Activated B cell treated with CpG ODN at 0.5 μM for 24 hours (primary cell): ENCODE results near the gene MEGF10. TPM values are rescaled to one million over a fixed set of nuclear protein-coding genes. Genes with fewer than 3 reads are reported as not detected.

ENCODE experiments used
- ATAC-seq: fragments of 200-7000 bp; cut with Tn5 transposase; one replicate; pipeline ENCODE4 v1.10.0; 2021; ENCODE audit warnings: low read depth, mild to moderate bottlenecking, moderate library complexity
- CTCF ChIA-PET: fragments of 350-600 bp; sonication (Branson Sonifier 250); formaldehyde crosslinking; loops from one replicate; lab custom pipeline; 2021; ENCODE audit warnings: antibody characterized with exemption; lab: Charles Lee
- POLR2A ChIA-PET: fragments of 350-600 bp; sonication (Branson Sonifier 250); formaldehyde crosslinking; loops from one replicate; lab custom pipeline; 2021; ENCODE audit warnings: antibody characterized with exemption; lab: Charles Lee
- DNase-seq: peaks from one replicate; pipeline ENCODE4 v3.0.0; 2022
- H3K27ac Mint-ChIP-seq: one replicate; pipeline ENCODE4 v1.8.0; 2020; ENCODE audit warnings: mixed read lengths
- H3K27me3 Mint-ChIP-seq: one replicate; pipeline ENCODE4 v1.8.0; 2021; ENCODE audit warnings: mixed read lengths
- H3K36me3 Mint-ChIP-seq: one replicate; pipeline ENCODE4 v1.8.0; 2021; ENCODE audit warnings: low read depth, mixed read lengths
- H3K4me1 Mint-ChIP-seq: one replicate; pipeline ENCODE4 v1.8.0; 2021; ENCODE audit warnings: mixed read lengths
- H3K4me3 Mint-ChIP-seq: one replicate; pipeline ENCODE4 v1.8.0; 2020; ENCODE audit warnings: mild to moderate bottlenecking, mixed read lengths
- H3K9me3 Mint-ChIP-seq: one replicate; pipeline ENCODE4 v1.8.0; 2020; ENCODE audit warnings: mixed read lengths
- intact Hi-C: fragments of 100-400 bp; cut with micrococcal nuclease; formaldehyde crosslinking; loops from one replicate; pipeline ENCODE4 v1.15.1; 2024
- total RNA-seq: library from RNA; stranded (reverse); gene quantifications from 2 replicates; pipeline ENCODE4 v1.2.3, GENCODE V29; 2022
- TF ChIP-seq, protein P1 (sequence below): fragments of 200-600 bp; IDR thresholded peaks from one replicate; pipeline ENCODE4 v1.8.0; 2022; ENCODE audit warnings: antibody characterized with exemption, mild to moderate bottlenecking

The MEGF10 gene
- total RNA-seq, 1 donor from 2014 or later: not detected

DNA sequence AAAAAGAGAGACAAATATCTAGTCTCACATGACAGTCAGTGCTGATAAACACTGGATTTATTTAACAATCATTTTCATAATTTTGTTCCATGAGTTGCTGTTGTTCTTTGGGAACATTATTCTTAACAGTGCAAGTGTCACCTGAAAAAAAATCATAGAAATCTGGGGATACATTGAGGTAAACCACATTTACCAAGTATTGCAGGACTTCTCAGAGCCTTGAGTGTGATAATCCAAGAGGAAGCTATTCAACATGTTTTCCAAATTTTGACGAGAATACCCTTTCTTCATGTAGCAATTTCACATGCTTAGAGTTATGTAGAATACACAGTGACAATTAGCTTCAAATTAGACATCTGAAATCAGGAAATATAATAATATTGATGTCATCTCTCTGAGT lies 108.5 kb downstream of the MEGF10 start:
- ATAC-seq: no peak
- no peak for DNase-seq
- H3K4me3 Mint-ChIP-seq: no peak overlapping the region
- no peaks in the 10 kb centered on the region for H3K36me3 Mint-ChIP-seq
- ChIA-PET CTCF (no interaction called here), POLR2A (no interaction called here)
- H3K27ac Mint-ChIP-seq: no peak overlapping the region
- TF ChIP-seq, protein P1, sequence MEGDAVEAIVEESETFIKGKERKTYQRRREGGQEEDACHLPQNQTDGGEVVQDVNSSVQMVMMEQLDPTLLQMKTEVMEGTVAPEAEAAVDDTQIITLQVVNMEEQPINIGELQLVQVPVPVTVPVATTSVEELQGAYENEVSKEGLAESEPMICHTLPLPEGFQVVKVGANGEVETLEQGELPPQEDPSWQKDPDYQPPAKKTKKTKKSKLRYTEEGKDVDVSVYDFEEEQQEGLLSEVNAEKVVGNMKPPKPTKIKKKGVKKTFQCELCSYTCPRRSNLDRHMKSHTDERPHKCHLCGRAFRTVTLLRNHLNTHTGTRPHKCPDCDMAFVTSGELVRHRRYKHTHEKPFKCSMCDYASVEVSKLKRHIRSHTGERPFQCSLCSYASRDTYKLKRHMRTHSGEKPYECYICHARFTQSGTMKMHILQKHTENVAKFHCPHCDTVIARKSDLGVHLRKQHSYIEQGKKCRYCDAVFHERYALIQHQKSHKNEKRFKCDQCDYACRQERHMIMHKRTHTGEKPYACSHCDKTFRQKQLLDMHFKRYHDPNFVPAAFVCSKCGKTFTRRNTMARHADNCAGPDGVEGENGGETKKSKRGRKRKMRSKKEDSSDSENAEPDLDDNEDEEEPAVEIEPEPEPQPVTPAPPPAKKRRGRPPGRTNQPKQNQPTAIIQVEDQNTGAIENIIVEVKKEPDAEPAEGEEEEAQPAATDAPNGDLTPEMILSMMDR: no peak
- intact Hi-C loops: no loop called here
- peaks cover 14% of the 10 kb centered on the region for H3K27me3 Mint-ChIP-seq
- H3K9me3 Mint-ChIP-seq: no peaks in the 10 kb centered on the region
- H3K4me1 Mint-ChIP-seq: no peaks in the 10 kb centered on the region

DNA sequence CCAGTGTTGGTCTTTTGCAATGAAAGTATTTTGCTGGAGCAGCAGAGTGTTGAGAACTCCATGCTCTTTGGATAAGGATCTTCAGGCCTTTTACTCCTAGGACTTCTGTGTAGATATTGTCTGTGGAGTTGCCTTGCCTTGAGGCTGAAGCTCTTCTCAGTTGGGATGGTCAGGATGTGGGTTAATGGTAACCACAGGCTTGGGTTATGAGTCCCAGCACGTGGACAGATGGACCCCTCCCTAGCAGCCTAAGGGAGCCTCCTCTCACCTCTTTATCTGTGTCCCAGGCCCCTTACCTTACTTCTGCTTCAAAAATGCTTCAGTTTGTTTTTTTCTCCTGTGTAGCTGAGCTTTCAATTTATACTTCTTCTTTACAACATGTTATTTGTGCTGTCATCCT lies 109.9 kb downstream of the MEGF10 start:
- DNase-seq: no peak
- ChIA-PET POLR2A (no interaction called here), CTCF (no interaction called here)
- TF ChIP-seq, protein P1: no peak
- intact Hi-C loops: no loop called here
- H3K27me3 Mint-ChIP-seq: peaks cover 14% of the 10 kb centered on the region
- H3K36me3 Mint-ChIP-seq: no peaks in the 10 kb centered on the region
- no peak overlapping the region for H3K27ac Mint-ChIP-seq
- no peaks in the 10 kb centered on the region for H3K9me3 Mint-ChIP-seq
- ATAC-seq: no peak
- no peaks in the 10 kb centered on the region for H3K4me1 Mint-ChIP-seq
- H3K4me3 Mint-ChIP-seq: no peak overlapping the region

DNA sequence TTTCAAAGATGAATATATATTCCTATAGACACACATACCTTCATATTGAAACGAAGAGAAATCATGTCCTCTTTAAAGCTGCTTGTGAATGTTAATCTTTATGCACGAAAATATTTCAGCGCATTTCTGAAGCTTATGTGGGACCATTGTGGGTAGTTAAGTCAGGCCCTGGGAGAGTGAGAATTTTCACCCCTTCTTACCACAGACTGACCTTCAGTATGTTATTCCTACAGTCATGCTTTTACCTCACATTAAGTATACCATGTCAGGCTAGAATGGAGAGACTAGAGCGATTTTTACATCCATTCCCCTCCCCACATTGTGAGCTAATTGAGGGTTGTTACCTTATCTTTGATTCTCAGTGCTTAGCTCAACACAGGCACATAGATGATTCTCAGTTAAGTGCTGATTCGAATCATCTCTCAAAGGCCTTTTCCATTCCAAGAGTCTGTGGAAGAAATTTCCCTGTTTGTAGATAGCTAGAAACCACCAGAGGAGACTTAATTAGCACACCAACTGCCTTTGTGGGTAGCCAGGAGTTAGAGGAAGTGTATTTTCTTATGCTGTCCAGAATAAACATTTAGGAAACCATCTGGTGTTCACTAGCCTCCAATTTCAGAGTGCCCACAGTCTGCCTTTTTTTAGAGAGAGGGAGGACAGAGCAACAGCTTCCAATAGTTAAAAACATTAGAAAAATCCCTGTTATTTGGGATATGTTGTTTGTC lies 110.5 kb downstream of the MEGF10 start:
- Mint-ChIP-seq H3K27me3 (peaks cover 14% of the 10 kb centered on the region), H3K4me3 (no peak overlapping the region)

DNA sequence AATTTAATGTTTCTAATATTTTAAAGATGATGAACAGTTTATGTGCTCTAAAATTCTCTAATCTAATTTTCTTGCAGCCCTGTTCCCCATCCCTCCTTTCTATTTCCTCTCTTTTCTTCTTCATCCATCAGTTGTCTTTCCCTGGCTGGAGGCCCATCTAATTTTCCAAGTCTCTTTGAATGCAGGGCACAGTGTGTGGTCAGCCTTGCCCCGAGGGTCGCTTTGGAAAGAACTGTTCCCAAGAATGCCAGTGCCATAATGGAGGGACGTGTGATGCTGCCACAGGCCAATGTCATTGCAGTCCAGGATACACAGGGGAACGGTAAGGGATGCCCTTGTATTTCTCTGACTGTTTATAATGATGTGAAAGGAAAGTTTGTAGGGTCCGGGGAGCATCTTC lies 111.8 kb downstream of the MEGF10 start:
- H3K36me3 Mint-ChIP-seq: no peaks in the 10 kb centered on the region
- ChIA-PET CTCF (no interaction called here), POLR2A (no interaction called here)
- TF ChIP-seq, protein P1: no peak
- no peak overlapping the region for H3K27ac Mint-ChIP-seq
- no peak for ATAC-seq
- H3K9me3 Mint-ChIP-seq: no peaks in the 10 kb centered on the region
- peaks cover 10% of the 10 kb centered on the region for H3K27me3 Mint-ChIP-seq
- DNase-seq: no peak
- H3K4me1 Mint-ChIP-seq: no peaks in the 10 kb centered on the region
- no peak overlapping the region for H3K4me3 Mint-ChIP-seq
- intact Hi-C loops: no loop called here

More for the DNA sequence above, 110.5 kb downstream of the MEGF10 start:
- Mint-ChIP-seq H3K36me3 (no peaks in the 10 kb centered on the region), H3K4me1 (no peaks in the 10 kb centered on the region), H3K27ac (no peak overlapping the region), H3K9me3 (no peaks in the 10 kb centered on the region)
- POLR2A ChIA-PET: no interaction called here
- intact Hi-C loops: no loop called here
- ATAC-seq (no peak), DNase-seq (no peak)
- CTCF ChIA-PET: no interaction called here
- TF ChIP-seq, protein P1: no peak

DNA sequence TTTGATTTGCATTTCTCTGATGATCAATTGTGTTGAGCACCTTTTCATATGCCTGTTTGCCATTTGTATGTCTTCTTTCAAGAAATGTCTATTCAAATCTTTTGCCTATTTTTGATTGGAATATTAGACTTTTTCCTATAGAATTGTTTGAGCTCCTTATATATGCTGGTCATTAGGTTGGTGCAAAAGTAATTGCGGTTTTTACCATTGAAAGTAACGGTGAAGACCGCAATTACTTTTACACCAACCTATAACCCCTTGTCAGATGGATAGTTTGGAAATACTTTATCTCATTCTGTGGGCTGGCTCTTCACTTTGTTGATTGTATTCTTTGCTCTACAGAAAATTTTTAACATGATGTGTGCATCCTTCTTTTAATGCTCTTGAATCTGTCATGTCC lies 113.6 kb downstream of the MEGF10 start:
- ChIA-PET POLR2A (no interaction called here), CTCF (no interaction called here)
- H3K27me3 Mint-ChIP-seq: peaks cover 7% of the 10 kb centered on the region
- no peak overlapping the region for H3K27ac Mint-ChIP-seq
- intact Hi-C loops: no loop called here
- H3K9me3 Mint-ChIP-seq: no peaks in the 10 kb centered on the region
- no peak for ATAC-seq
- DNase-seq: no peak
- no peaks in the 10 kb centered on the region for H3K36me3 Mint-ChIP-seq
- no peaks in the 10 kb centered on the region for H3K4me1 Mint-ChIP-seq
- TF ChIP-seq, protein P1: no peak
- no peak overlapping the region for H3K4me3 Mint-ChIP-seq
